KOPT-K1 (cell line): ENCODE results near the gene STK4.
A peak's percentile ranks its signal among the peaks of the same experiment; 100 is the strongest.

Experiments
- H3K27ac ChIP-seq: fragments of 200-600 bp; sonication (generic); 2 replicates; pipeline ENCODE4 v1.5.1; 2016; ENCODE audit warnings: antibody characterized with exemption, mild to moderate bottlenecking, low read depth, low read length; ENCODE audit not compliant: poor library complexity, severe bottlenecking
- H3K36me3 ChIP-seq: fragments of 200-600 bp; sonication (generic); 2 replicates; pipeline ENCODE4 v1.5.1; 2017; ENCODE audit warnings: antibody characterized with exemption, mild to moderate bottlenecking, low read length, moderate library complexity; ENCODE audit not compliant: insufficient read depth
- H3K9me3 ChIP-seq: fragments of 200-600 bp; sonication (generic); 2 replicates; pipeline ENCODE4 v1.5.1; 2017; ENCODE audit warnings: antibody characterized with exemption, low read length, mild to moderate bottlenecking; ENCODE audit not compliant: insufficient read depth, poor library complexity, severe bottlenecking

Gene STK4

DNA sequence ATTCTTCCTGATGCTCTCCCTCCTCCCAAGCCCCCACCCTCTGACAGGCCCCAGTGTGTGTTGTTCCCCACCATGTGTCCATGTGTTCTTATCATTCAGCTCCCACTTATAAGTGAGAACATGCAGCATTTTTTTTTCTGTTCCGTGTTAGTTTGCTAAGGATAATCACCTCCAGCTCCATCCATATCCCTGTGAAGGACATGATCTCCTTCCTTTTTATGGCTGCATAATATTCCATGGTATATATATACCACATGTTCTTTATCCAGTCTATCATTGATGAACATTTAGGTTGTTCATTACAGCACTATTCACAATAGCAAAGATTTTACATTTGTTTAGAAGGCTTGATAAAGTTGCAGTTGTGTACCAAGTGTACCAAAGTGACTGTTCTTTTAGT is 76.7 kb downstream of the STK4 start:
- H3K9me3 ChIP-seq = no peaks in the 10 kb centered on the region
- H3K27ac ChIP-seq = no peak overlapping the region

DNA sequence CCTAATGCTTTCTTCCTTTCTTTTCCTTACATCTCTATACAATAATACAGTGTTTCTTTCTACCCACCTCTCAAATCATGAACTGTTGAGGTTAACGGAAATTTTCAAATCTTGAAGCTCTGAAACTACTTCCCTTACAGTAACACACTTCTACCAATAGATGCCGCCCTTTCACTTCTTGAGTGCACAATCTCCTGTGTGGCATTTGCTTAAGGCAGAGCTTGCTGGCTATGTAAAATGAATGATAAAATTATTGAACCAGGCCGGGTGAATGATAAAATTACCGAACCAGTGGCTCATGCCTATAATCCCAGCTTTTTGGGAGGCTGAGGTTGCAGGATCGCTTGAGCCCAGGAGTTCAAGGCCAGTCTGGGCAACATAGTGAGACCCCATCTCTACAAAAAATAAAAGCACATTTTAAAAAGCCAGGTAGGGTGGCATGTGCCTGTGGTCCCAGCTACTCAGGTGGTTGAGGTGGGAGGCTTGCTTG is 77.8 kb downstream of the STK4 start:
- peaks cover 73% of the 10 kb centered on the region for H3K36me3 ChIP-seq
- no peak overlapping the region for H3K27ac ChIP-seq
- no peaks in the 10 kb centered on the region for H3K9me3 ChIP-seq

More for the DNA sequence above, 76.7 kb downstream of the STK4 start:
- H3K36me3 ChIP-seq = peaks cover 66% of the 10 kb centered on the region

DNA sequence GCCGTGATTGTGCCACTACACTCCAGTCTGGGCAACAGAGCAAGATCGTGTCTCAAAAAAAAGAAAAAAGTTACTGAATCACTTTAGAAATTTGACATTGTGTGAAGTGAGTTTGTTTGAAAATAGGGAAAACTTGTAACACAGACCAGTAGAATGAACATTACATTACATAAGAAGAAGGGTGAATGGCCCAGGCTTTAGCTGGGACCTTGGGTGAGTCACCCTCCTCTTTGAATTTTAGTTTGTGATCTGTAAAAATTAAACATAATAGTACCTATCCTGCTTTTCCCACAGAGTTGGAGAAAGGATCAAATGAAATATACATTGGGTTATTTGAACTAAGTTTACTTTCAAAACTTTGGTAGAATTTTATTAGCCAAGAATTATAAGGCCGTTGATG is 78.3 kb downstream of the STK4 start:
- no peaks in the 10 kb centered on the region for H3K9me3 ChIP-seq
- peaks cover 73% of the 10 kb centered on the region for H3K36me3 ChIP-seq
- H3K27ac ChIP-seq = no peak overlapping the region

- Histone ChIP-seq H3K9me3 (no peaks in the 10 kb centered on the region), H3K27ac (no peak overlapping the region), H3K36me3 (peaks cover 49% of the 10 kb centered on the region)
These were observed 81.3 kb downstream of the STK4 start for GRCh38 chr20:45047581-45048119.

GRCh38 chr20:45049438-45049837 is 83.1 kb downstream of the STK4 start:
- no peak overlapping the region for H3K27ac ChIP-seq

GRCh38 chr20:45049904-45050471 is 83.7 kb downstream of the STK4 start:
- H3K36me3 ChIP-seq = peaks cover 46% of the 10 kb centered on the region
- no peaks in the 10 kb centered on the region for H3K9me3 ChIP-seq
- peak overlapping the region; percentile 24 for H3K27ac ChIP-seq

More at GRCh38 chr20:45049438-45049837, 83.1 kb downstream of the STK4 start:
- peaks cover 44% of the 10 kb centered on the region for H3K36me3 ChIP-seq
- H3K9me3 ChIP-seq = no peaks in the 10 kb centered on the region

- Histone ChIP-seq H3K9me3 (no peaks in the 10 kb centered on the region), H3K36me3 (peaks cover 60% of the 10 kb centered on the region), H3K27ac (no peak overlapping the region)
These were observed 85.1 kb downstream of the STK4 start for GRCh38 chr20:45051204-45052060.

GRCh38 chr20:45052698-45053429 is 86.6 kb downstream of the STK4 start:
- Histone ChIP-seq H3K36me3 (peaks cover 64% of the 10 kb centered on the region), H3K27ac (peak overlapping the region; percentile 35), H3K9me3 (no peaks in the 10 kb centered on the region)

DNA sequence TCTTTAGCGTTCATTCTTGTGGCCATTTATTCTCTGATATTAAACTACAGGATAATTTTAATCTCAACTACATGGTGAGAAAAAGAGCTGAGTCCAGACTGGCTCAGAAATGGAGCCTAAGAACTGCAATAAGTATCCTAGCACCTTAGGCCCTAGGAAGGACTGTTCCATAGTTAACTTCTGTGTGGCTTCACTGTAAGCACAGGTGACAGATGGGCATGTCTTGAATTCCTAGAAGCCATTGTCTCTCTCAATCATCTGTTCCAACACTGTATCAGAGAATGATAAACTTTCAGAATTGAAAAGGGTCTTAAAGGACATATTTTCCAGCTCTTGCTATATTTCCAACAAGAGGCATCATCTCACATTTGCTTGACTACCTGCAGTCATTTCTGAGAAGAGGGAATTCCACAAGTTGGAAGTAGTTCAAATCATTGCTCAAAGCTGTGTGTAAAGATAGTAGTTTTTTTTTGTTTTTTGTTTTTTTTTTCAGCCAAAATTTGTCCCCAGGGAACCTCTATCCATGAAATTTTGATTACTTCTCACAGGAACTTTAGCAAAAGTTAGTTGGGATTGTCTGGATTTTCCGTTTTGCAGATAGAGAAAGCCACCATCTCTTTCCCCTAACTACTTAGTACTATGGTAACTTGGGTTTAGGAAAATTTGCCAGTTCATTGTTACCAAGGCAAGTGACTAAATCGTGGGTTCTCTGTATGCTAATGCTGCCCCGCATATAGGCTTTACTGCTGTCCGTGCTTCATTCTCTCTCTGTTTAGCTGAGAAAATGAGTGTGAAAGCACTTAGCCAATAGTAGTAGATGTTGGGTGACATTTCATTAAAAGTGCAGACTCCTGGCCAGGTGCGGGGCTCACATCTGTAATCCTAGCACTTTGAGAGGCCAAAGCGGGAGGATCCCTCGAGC is 87.4 kb downstream of the STK4 start:
- Histone ChIP-seq H3K9me3 (no peaks in the 10 kb centered on the region), H3K27ac (peak overlapping the region; percentile 35), H3K36me3 (peaks cover 65% of the 10 kb centered on the region)

- H3K36me3 ChIP-seq = peaks cover 64% of the 10 kb centered on the region
- H3K27ac ChIP-seq = no peak overlapping the region
- no peaks in the 10 kb centered on the region for H3K9me3 ChIP-seq
These were observed 88.7 kb downstream of the STK4 start for GRCh38 chr20:45055056-45055455.

DNA sequence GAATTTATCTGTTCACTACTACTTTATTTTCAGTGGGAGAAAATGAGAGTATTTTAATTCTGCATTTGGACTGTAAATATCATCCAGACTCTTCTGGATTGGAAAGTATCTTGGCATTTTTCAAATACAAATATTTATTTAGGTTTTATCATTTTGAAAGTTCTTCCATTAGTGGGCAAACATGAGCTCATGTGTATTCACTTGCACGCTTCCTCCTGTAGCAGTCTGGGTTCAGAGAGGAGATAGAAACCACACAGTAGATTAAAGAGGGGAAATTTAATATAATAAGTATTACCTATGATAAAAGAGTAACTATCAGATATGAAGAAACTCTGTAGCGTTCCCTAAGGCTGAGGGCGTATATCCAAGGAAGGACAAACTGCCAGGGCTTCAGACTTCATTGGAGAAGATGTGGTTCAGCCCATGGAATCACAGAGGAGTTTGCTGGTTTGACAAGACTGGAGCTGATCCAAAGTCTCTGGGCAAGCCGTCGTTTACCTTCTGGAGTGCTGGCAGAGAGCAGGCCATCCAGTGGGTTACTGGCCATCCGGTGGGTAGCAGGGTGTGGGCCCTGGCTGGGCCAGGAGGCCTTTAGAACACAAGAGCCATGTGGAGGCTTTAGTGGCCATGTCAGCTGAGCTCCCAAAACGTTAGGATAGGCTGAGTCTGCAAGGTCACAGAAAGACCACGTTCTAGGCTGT is 90.3 kb downstream of the STK4 start:
- peaks cover 74% of the 10 kb centered on the region for H3K36me3 ChIP-seq
- no peaks in the 10 kb centered on the region for H3K9me3 ChIP-seq
- no peak overlapping the region for H3K27ac ChIP-seq

GRCh38 chr20:45058168-45058850 is 92.0 kb downstream of the STK4 start:
- Histone ChIP-seq H3K36me3 (peaks cover 84% of the 10 kb centered on the region), H3K27ac (no peak overlapping the region)

DNA sequence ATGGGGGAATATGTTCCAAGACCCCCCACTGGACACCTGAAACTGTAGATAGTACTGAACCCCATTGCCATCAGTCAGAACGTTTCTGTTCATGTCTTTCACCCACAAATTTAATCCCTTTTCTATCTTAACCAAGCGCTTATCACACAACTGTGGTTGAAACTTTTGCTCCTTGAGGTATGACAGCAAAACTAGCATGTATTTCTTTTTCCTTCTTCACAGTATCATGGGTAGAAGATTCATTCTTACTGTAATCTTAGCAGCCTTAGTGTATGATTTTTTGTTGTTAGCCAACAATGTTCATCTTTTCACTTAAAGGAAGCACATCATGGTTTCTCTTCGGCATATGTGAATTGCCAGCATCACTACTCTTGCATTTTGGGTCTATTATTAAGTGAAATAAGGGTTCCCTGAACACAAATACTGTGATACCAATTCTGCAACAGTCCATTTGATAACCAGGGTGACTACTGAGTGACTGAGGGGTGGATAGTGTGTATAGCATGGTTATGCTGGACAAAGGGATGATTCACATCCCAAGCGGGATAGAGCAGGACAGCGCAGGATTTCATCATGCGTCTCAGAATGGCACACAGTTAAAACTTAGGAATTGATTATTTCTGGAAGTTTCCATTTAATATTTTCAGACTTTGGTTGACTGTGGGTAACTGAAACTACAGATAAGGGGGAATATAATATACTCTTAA is 92.9 kb downstream of the STK4 start:
- Histone ChIP-seq H3K36me3 (peaks cover 77% of the 10 kb centered on the region), H3K9me3 (no peaks in the 10 kb centered on the region), H3K27ac (no peak overlapping the region)

More at GRCh38 chr20:45058168-45058850, 92.0 kb downstream of the STK4 start:
- H3K9me3 ChIP-seq = no peaks in the 10 kb centered on the region
